Endothelial cell of umbilical vein (primary cell): ENCODE data around the gene SYK. TPM values are rescaled to one million over a fixed set of nuclear protein-coding genes. Genes with fewer than 3 reads are reported as not detected.
A peak's percentile ranks its signal among the peaks of the same experiment; 100 is the strongest.

Experiments used
- BruUV-seq: library from RNA; stranded (reverse); fragments of 400-500 nt; replicated peaks from 2 replicates; lab custom pipeline; 2021; lab: Mats Ljungman, UMichigan
- CTCF ChIA-PET: fragments of 300-600, 350-600 bp; sonication (Branson Sonifier 250); formaldehyde crosslinking; loops from one replicate; lab custom pipeline; 2021; ENCODE audit warnings: antibody characterized with exemption, inconsistent platforms; lab: Charles Lee
- POLR2A ChIA-PET: fragments of 300-600, 350-600 bp; sonication (Branson Sonifier 250); formaldehyde crosslinking; loops from one replicate; lab custom pipeline; 2021; ENCODE audit warnings: antibody characterized with exemption, inconsistent platforms; lab: Charles Lee
- DNase-seq: peaks from one replicate; pipeline ENCODE4 v3.0.0-alpha.2; 2011; ENCODE audit warnings: low read depth, low spot score
- FAIRE-seq: peaks from 2 replicates; lab custom pipeline; 2011; peaks lifted over from hg19 to GRCh38; lab: Jason Lieb, UNC
- H2AFZ ChIP-seq: 2 replicates; pipeline ENCODE4 v1.6.0; 2012; ENCODE audit warnings: low read depth, low read length, control low read depth, inconsistent platforms
- H3K27ac ChIP-seq: 2 replicates; pipeline ENCODE4 v1.5.1; 2011; ENCODE audit warnings: low read depth, mild to moderate bottlenecking, control low read depth, low read length, moderate library complexity; ENCODE audit not compliant: insufficient read depth
- H3K27me3 ChIP-seq, 2 experiments: 2 replicates each; pipeline versions ENCODE4 v1.6.0 to v1.6.1; 2011; ENCODE audit warnings: low read length in 2 of 2, mixed read lengths in 1 of 2; ENCODE audit not compliant: control insufficient read depth in 2 of 2, insufficient read depth in 2 of 2
- H3K36me3 ChIP-seq, 2 experiments: 2 replicates in 1 of 2; 3 replicates in 1 of 2; pipeline ENCODE4 v1.5.1; 2011; ENCODE audit warnings: low read length in 2 of 2, mild to moderate bottlenecking in 1 of 2, moderate library complexity in 1 of 2; ENCODE audit not compliant: control insufficient read depth in 2 of 2, insufficient read depth in 2 of 2; ENCODE audit errors: extremely low read depth in 1 of 2
- H3K4me1 ChIP-seq: 3 replicates; pipeline ENCODE4 v1.5.1; 2011; ENCODE audit warnings: mild to moderate bottlenecking, low read length; ENCODE audit not compliant: control insufficient read depth, insufficient read depth; ENCODE audit errors: extremely low read depth
- H3K4me2 ChIP-seq: 2 replicates; pipeline ENCODE4 v1.6.1; 2011; ENCODE audit warnings: low read length, control low read depth, mixed read lengths; ENCODE audit not compliant: insufficient read depth
- H3K4me3 ChIP-seq, 3 experiments: fragments of 200-600 bp in 1 of 3; sonication (generic), shearing (Covaris generic) in 1 of 3; replicated peaks in 1 of 3; 2 replicates each; pipeline ENCODE4 v1.5.1; 2011 to 2016; ENCODE audit warnings: control low read depth in 3 of 3, low read length in 3 of 3, mild to moderate bottlenecking in 2 of 3, inconsistent platforms in 1 of 3, low read depth in 1 of 3, moderate library complexity in 1 of 3; ENCODE audit not compliant: insufficient read depth in 1 of 3
- H3K79me2 ChIP-seq: 2 replicates; pipeline ENCODE4 v1.6.0; 2012; ENCODE audit warnings: low read length, inconsistent platforms; ENCODE audit not compliant: control insufficient read depth, insufficient read depth
- H3K9ac ChIP-seq: replicated peaks from 2 replicates; pipeline ENCODE3; 2011; ENCODE audit warnings: low read length, control low read depth; ENCODE audit not compliant: insufficient read depth; ENCODE audit errors: extremely low read depth
- H3K9me1 ChIP-seq: replicated peaks from 3 replicates; pipeline ENCODE4 v1.6.0; 2011; ENCODE audit warnings: mild to moderate bottlenecking, low read length; ENCODE audit not compliant: control insufficient read depth, insufficient read depth; ENCODE audit errors: extremely low read depth
- H3K9me3 ChIP-seq: replicated peaks from 2 replicates; pipeline ENCODE4 v1.5.1; 2012; ENCODE audit warnings: low read length, inconsistent platforms; ENCODE audit not compliant: control insufficient read depth, insufficient read depth
- H4K20me1 ChIP-seq: replicated peaks from 2 replicates; pipeline ENCODE3; 2011; ENCODE audit warnings: mild to moderate bottlenecking, low read length; ENCODE audit not compliant: control insufficient read depth, insufficient read depth; ENCODE audit errors: extremely low read depth
- CTCF ChIP-seq, 2 donors: IDR thresholded peaks; 1 replicate in 1 of 2; 2 replicates in 1 of 2; pipeline ENCODE4 v1.5.1; 2011; ENCODE audit warnings: low read length in 2 of 2, mild to moderate bottlenecking in 2 of 2, moderate library complexity in 2 of 2, control low read depth in 1 of 2, inconsistent platforms in 1 of 2, low read depth in 1 of 2; ENCODE audit not compliant: insufficient read depth in 1 of 2; ENCODE audit errors: extremely low read depth in 1 of 2
- EZH2 ChIP-seq: IDR thresholded peaks from 2 replicates; pipeline ENCODE4 v1.6.1; 2012; ENCODE audit warnings: borderline replicate concordance, low read depth, mild to moderate bottlenecking, moderate library complexity, low read length, inconsistent platforms; ENCODE audit not compliant: severe bottlenecking
- GATA2 ChIP-seq: IDR thresholded peaks from 2 replicates; pipeline ENCODE4 v1.7.0; 2011; ENCODE audit warnings: low read depth, mild to moderate bottlenecking, moderate library complexity, mixed read lengths, low read length; ENCODE audit not compliant: insufficient read length, insufficient read depth
- MYC ChIP-seq: IDR thresholded peaks from one replicate; pipeline ENCODE4 v1.6.1; 2011; ENCODE audit warnings: mild to moderate bottlenecking, low read depth, low read length
- POLR2AphosphoS5 ChIP-seq: IDR thresholded peaks from 2 replicates; pipeline ENCODE4 v1.6.1; 2012; ENCODE audit warnings: low read depth, mild to moderate bottlenecking, control low read depth, low read length, moderate library complexity; ENCODE audit not compliant: insufficient read depth
- dilution Hi-C: fragments of 300-500 bp; cut with MboI; formaldehyde crosslinking; loops from one replicate; pipeline ENCODE4 v1.15.0; 2019; ENCODE audit warnings: low sequenced_read_pairs; ENCODE audit not compliant: extremely low pct_ligation_motif_present
- intact Hi-C: fragments of 100-400 bp; cut with micrococcal nuclease; formaldehyde crosslinking; loops from one replicate; pipeline ENCODE4 v1.10.0; 2022
- polyA plus RNA-seq, 4 experiments: library from polyadenylated mRNA; depleted of rRNA in 3 of 4; stranded (reverse) in 3 of 4; unstranded in 1 of 4; fragments of >200 nt; gene quantifications; 2 replicates each; pipeline versions ENCODE4 v1.2.1 to v1.2.3, GENCODE V29; 2011 to 2012; ENCODE audit warnings: missing spikeins in 1 of 4
- total RNA-seq: library from RNA; stranded (reverse); gene quantifications from 2 replicates; pipeline ENCODE4 v1.2.3, GENCODE V29; 2021

Gene SYK
- total and polyA plus RNA-seq, 2 donors (not counting 3 experiments of a cell fraction or from before 2014, with no cell fraction given): not detected

- no peaks in the 10 kb centered on the region for H3K9me1 ChIP-seq
- H3K4me2 ChIP-seq: no peak overlapping the region
- peaks cover 0 to 1% of the 10 kb centered on the region in 2 experiments for H3K27me3 ChIP-seq
- no peaks in the 10 kb centered on the region for H3K36me3 ChIP-seq
- no peak overlapping the region for H3K27ac ChIP-seq
- H3K4me3 ChIP-seq: no peak overlapping the region
- POLR2A ChIA-PET: no interaction called here
- no peaks in the 10 kb centered on the region for H3K79me2 ChIP-seq
- H3K4me1 ChIP-seq: no peaks in the 10 kb centered on the region
- CTCF ChIA-PET: interaction anchor here (0.6 to 7.5 kb wide), 51 partner anchors 10 to 1318 kb away, joined by 3 to 187 read pairs (median 6); partner anchors contain the start of genes NFIL3 and ROR2
- intact Hi-C loops: loop anchor here (1.0 to 2.0 kb wide), 8 partner anchors 122 to 1035 kb away; partner anchors contain the start of gene ROR2
- TF ChIP-seq CTCF (IDR thresholded peaks at IDR 0.05; ENCODE audit: extremely low read depth in 1 of 2, insufficient read depth in 1 of 2, low read depth in 1 of 2, low read length in 2 of 2): peak in 1 of 2 donors; percentile 45
- TF ChIP-seq MYC: no peak
- dilution Hi-C loops: no loop called here
- no peaks in the 10 kb centered on the region for H3K9me3 ChIP-seq
- FAIRE-seq (no peak), DNase-seq (no peak)
- no TSS peak for BruUV-seq
- H2AFZ ChIP-seq: no peak overlapping the region
- H3K9ac ChIP-seq: no peak overlapping the region
- H4K20me1 ChIP-seq: no peaks in the 10 kb centered on the region
Observed at GRCh38 chr9:90915693-90916092, 114.1 kb downstream of the SYK start.

- ChIA-PET POLR2A (no interaction called here), CTCF (interaction anchor here (0.6 to 7.5 kb wide), 30 partner anchors 10 to 1318 kb away, joined by 3 to 187 read pairs (median 9); partner anchors contain the start of genes NFIL3 and ROR2)
- intact Hi-C loops (no loop called here), dilution Hi-C loops (no loop called here)
- no peaks in the 10 kb centered on the region for H3K36me3 ChIP-seq
- DNase-seq (no peak), FAIRE-seq (no peak)
- H4K20me1 ChIP-seq: no peaks in the 10 kb centered on the region
- no TSS peak for BruUV-seq
- no peak overlapping the region for H3K27ac ChIP-seq
- no peak overlapping the region for H3K4me3 ChIP-seq
- no peaks in the 10 kb centered on the region for H3K4me1 ChIP-seq
- no peaks in the 10 kb centered on the region for H3K9me1 ChIP-seq
- peaks cover 0 to 1% of the 10 kb centered on the region in 2 experiments for H3K27me3 ChIP-seq
- no peak overlapping the region for H3K9ac ChIP-seq
- H3K9me3 ChIP-seq: no peaks in the 10 kb centered on the region
- TF ChIP-seq GATA2 (no peak), EZH2 (no peak), CTCF (IDR thresholded peaks at IDR 0.05; ENCODE audit: extremely low read depth in 1 of 2, insufficient read depth in 1 of 2, low read depth in 1 of 2, low read length in 2 of 2) (no peak), POLR2AphosphoS5 (no peak), MYC (no peak)
- H3K79me2 ChIP-seq: no peaks in the 10 kb centered on the region
- no peak overlapping the region for H3K4me2 ChIP-seq
- no peak overlapping the region for H2AFZ ChIP-seq
Observed at GRCh38 chr9:90916147-90916734, 114.6 kb downstream of the SYK start.
